HEK293 (cell line): ENCODE results near the gene CDH12.

Experiments used
- CTCF ChIA-PET: fragments of 350-600 bp; formaldehyde crosslinking; extraction: SDS; loops from one replicate; lab custom pipeline; 2021; ENCODE audit warnings: antibody characterized with exemption; lab: Yijun Ruan, JAX
- POLR2A ChIA-PET: fragments of 300-600 bp; formaldehyde crosslinking; extraction: SDS; loops from one replicate; lab custom pipeline; 2020; ENCODE audit warnings: antibody characterized with exemption, inconsistent platforms; lab: Yijun Ruan, JAX
- H3K27ac ChIP-seq: fragments of 200-500 bp; sonication (Bioruptor generic); 2 replicates; pipeline ENCODE4 v1.5.1; 2014; ENCODE audit warnings: low read depth, low read length, control low read depth, inconsistent platforms; ENCODE audit errors: extremely low read depth
- H3K36me3 ChIP-seq, 2 experiments: fragments of 200-500 bp in 1 of 2; sonication (Bioruptor generic) in 1 of 2; 1 replicate in 1 of 2; 2 replicates in 1 of 2; pipeline ENCODE4 v1.5.1; 2014 to 2017; ENCODE audit warnings: inconsistent platforms in 2 of 2, low read length in 2 of 2; ENCODE audit not compliant: control insufficient read depth in 2 of 2, insufficient read depth in 1 of 2
- H3K4me1 ChIP-seq: fragments of 200-500 bp; sonication (Bioruptor generic); 2 replicates; pipeline ENCODE4 v1.5.1; 2014; ENCODE audit warnings: mild to moderate bottlenecking, low read length, inconsistent platforms; ENCODE audit not compliant: control insufficient read depth, insufficient read depth
- H3K4me3 ChIP-seq: 2 replicates; pipeline ENCODE4 v1.5.1; 2011; ENCODE audit warnings: low read depth, mild to moderate bottlenecking, control low read depth, low read length, moderate library complexity
- H3K9me3 ChIP-seq: fragments of 200-500 bp; sonication (Bioruptor generic); 2 replicates; pipeline ENCODE4 v1.5.1; 2014; ENCODE audit warnings: low read depth, low read length, inconsistent platforms; ENCODE audit not compliant: control insufficient read depth, insufficient read depth
- HOXD13 ChIP-seq: sonication (generic); formaldehyde crosslinking; IDR thresholded peaks from 2 replicates; pipeline ENCODE4 v1.8.0; 2022; ENCODE audit warnings: missing genetic modification reagents, borderline replicate concordance
- PRDM4 ChIP-seq: fragments of 450-650 bp; formaldehyde crosslinking; IDR thresholded peaks from 2 replicates; pipeline ENCODE4 v1.5.1; 2017; ENCODE audit warnings: missing biosample characterization, missing genetic modification characterization
- REPIN1 ChIP-seq: fragments of 450-650 bp; formaldehyde crosslinking; IDR thresholded peaks from 2 replicates; pipeline ENCODE4 v1.5.1; 2017; ENCODE audit warnings: missing biosample characterization, missing genetic modification characterization, low read depth
- ZBTB44 ChIP-seq: fragments of 450-650 bp; IDR thresholded peaks from 2 replicates; pipeline ENCODE4 v1.5.1; 2018; ENCODE audit warnings: missing biosample characterization, mild to moderate bottlenecking, missing genetic modification characterization
- ZNF214 ChIP-seq: fragments of 450-650 bp; formaldehyde crosslinking; IDR thresholded peaks from 2 replicates; pipeline ENCODE4 v1.5.1; 2017; ENCODE audit warnings: missing biosample characterization, mild to moderate bottlenecking, missing genetic modification characterization, borderline replicate concordance
- ZNF280D ChIP-seq: fragments of 450-650 bp; formaldehyde crosslinking; IDR thresholded peaks from 2 replicates; pipeline ENCODE4 v1.5.1; 2016; ENCODE audit warnings: missing biosample characterization, missing genetic modification characterization
- ZNF324 ChIP-seq: fragments of 450-650 bp; formaldehyde crosslinking; IDR thresholded peaks from 2 replicates; pipeline ENCODE4 v1.5.1; 2016; ENCODE audit warnings: missing biosample characterization, missing genetic modification characterization
- ZNF423 ChIP-seq: fragments of 450-650 bp; formaldehyde crosslinking; IDR thresholded peaks from 2 replicates; pipeline ENCODE4 v1.5.1; 2016; ENCODE audit warnings: missing biosample characterization, missing genetic modification characterization
- ZNF426 ChIP-seq: fragments of 450-650 bp; formaldehyde crosslinking; IDR thresholded peaks from 2 replicates; pipeline ENCODE4 v1.5.1; 2017; ENCODE audit warnings: missing biosample characterization, missing genetic modification characterization, mild to moderate bottlenecking, inconsistent platforms, moderate library complexity
- ZNF518A ChIP-seq: fragments of 450-650 bp; formaldehyde crosslinking; conservative IDR thresholded peaks from 2 replicates; pipeline ENCODE4 v1.5.1; 2016; ENCODE audit warnings: low read depth, missing biosample characterization, missing genetic modification characterization
- ZNF560 ChIP-seq: fragments of 450-650 bp; formaldehyde crosslinking; IDR thresholded peaks from 2 replicates; pipeline ENCODE4 v1.5.1; 2017; ENCODE audit warnings: missing biosample characterization, missing genetic modification characterization, borderline replicate concordance
- ZNF585B ChIP-seq: fragments of 450-650 bp; formaldehyde crosslinking; IDR thresholded peaks from 2 replicates; pipeline ENCODE4 v1.5.1; 2016; ENCODE audit warnings: missing biosample characterization, missing genetic modification characterization
- ZNF658 ChIP-seq: fragments of 450-650 bp; formaldehyde crosslinking; IDR thresholded peaks from 2 replicates; pipeline ENCODE4; 2016; ENCODE audit warnings: missing biosample characterization, missing genetic modification characterization
- ZNF701 ChIP-seq: fragments of 450-650 bp; formaldehyde crosslinking; IDR thresholded peaks from 2 replicates; pipeline ENCODE4 v1.5.1; 2016; ENCODE audit warnings: missing biosample characterization, missing genetic modification characterization

Gene CDH12

GRCh38 chr5:22471154-22471553, 382.0 kb downstream of the CDH12 start (continued):
- TF ChIP-seq ZBTB44 (tag by site-specific recombination) (no peak), ZNF426 (tag by site-specific recombination) (no peak), ZNF280D (tag by site-specific recombination) (no peak), PRDM4 (tag by site-specific recombination) (no peak)

- CTCF ChIA-PET: no interaction called here
- TF ChIP-seq ZNF214 (tag by site-specific recombination) (no peak), ZNF324 (no peak), ZNF658 (tag by site-specific recombination) (no peak), REPIN1 (tag by site-specific recombination) (no peak), ZNF585B (tag by site-specific recombination) (no peak), ZNF701 (tag by site-specific recombination) (no peak), HOXD13 (no peak), ZNF423 (no peak), ZNF560 (tag by site-specific recombination) (no peak), ZNF518A (tag by site-specific recombination) (no peak)
- H3K4me3 ChIP-seq: no peak overlapping the region
- H3K4me1 ChIP-seq: no peaks in the 10 kb centered on the region
- H3K27ac ChIP-seq: no peak overlapping the region
- POLR2A ChIA-PET: no interaction called here
- no peaks in the 10 kb centered on the region for H3K36me3 ChIP-seq
- no peaks in the 10 kb centered on the region for H3K9me3 ChIP-seq
Measured at GRCh38 chr5:22470408-22470807, 382.7 kb downstream of the CDH12 start.
